ENCODE data around the gene LHPP.

LHPP gene

DNA sequence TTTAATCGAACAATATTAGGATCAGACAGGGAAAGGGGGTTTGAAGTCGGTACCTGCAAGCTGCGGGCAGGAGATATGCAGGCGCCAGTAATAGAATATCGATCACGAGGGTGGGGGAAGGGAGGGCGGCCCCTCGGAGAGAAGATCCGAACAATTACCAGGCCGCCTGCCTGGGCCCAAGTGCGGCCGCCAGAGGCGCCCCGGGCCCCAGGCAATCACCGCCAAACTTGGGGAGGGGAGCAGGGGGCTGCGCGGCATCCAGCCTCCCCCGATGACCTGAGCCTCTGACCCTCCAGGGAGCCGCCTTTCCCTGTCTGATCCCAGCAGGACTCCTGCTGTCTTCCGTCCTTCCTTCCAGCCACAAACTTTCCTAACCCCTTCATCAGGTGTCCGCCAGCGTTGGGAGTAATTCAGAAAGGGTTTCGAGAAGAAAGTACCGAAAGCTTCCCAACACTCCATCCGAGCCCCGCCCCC is 12.9 kb upstream of the LHPP start:
- DNase-seq, result no peak

GRCh38 chr10:124449170-124450011 is 12.2 kb upstream of the LHPP start:
- no peak for DNase-seq

- DNase-seq, result no peak
These were observed 11.4 kb upstream of the LHPP start, which contains the start of gene NKX1-2 for GRCh38 chr10:124450012-124450782. Gene NKX1-2, minus strand, starts transcription at chr10:124450035. Its CDS starts 92 bp downstream, at chr10:124449943.

DNA sequence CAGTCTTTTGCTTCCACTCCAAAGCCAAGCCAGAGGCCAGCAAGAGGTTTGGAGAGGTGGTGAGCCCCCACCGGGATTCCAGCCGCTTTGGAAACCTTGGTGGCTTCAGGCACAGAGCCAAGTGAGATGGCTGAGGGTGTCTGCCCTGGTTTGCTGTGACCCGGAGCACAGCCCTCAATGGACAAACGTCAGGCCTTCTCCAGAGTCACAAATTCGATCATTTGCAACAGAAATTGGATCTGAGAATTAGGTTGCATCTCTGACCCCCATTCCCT is 10.9 kb upstream of the LHPP start:
- DNase-seq, result no peak

- no peak for DNase-seq
These were observed 10.3 kb upstream of the LHPP start for GRCh38 chr10:124451276-124451675.

- no peak for DNase-seq
These were observed 7.5 kb upstream of the LHPP start for GRCh38 chr10:124453960-124454610.

DNA sequence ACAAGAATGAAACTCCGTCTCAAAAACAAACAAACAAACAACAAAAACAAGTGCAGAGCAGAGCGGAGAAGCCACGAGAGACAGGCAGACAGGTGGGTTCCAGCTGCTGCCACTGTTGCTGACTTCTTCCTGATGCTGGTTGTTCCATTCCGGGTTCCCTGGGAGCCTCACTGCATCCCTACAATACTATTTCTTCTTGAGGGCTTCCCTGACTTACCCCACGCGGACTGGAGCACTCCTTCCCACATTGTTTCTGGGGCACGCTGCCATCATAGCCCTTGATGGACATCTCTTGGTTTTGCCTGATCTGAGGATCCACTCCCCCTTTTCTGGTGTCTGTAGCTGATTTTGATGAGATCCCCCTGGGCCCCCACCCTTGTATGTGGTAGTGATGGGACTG is 6.2 kb upstream of the LHPP start:
- DNase-seq, result no peak

GRCh38 chr10:124458473-124458872 is 3.1 kb upstream of the LHPP start:
- DNase-seq, result no peak

- DNase-seq, result no peak
These were observed 2.7 kb upstream of the LHPP start for GRCh38 chr10:124458889-124459288.

- no peak for DNase-seq
These were observed 2.2 kb upstream of the LHPP start for GRCh38 chr10:124459395-124459794.

GRCh38 chr10:124460144-124460543 is 1.5 kb upstream of the LHPP start:
- no peak for DNase-seq

GRCh38 chr10:124462348-124462695 is 699 bp downstream of the LHPP start:
- no peak for DNase-seq

GRCh38 chr10:124464028-124464965 is 2.7 kb downstream of the LHPP start:
- DNase-seq, result no peak

DNA sequence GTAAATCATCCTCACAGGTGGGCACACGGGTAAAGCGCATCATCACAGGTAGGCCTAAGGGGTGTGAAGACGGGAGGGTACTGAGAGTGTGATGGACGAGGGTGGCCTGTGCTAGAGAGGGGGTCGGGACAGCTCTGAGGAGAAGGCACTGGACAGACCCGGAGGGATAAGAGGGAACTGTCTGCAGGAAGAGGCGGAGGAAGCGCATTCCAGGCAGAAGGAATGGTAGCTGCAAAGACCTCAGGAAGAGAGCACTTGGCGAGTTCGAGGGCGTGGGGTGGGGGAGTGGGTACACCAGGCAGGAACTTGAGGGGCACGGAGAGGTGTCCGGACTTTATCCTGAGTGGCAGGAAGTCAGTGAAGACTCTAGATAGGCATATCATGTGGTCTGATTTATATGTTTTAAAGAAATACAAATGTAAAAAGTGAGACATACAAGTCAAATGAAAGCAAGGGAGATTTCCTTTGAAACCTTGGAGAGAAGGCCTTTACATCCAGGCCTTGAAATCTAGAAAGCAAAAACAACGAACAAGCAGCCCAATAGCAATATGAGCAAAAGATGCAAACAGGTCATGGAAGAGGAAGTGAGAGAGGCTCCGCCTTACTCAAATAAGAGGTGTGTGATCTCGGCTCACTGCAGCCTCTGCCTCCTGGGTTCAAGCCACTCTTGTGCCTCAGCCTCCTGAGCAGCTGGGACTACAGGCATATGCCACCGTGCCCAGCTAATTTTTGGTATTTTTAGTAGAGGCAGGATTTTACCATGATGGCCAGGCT is 3.6 kb downstream of the LHPP start:
- DNase-seq, result no peak

- no peak for DNase-seq
These were observed 4.3 kb downstream of the LHPP start for GRCh38 chr10:124465777-124466488.

DNA sequence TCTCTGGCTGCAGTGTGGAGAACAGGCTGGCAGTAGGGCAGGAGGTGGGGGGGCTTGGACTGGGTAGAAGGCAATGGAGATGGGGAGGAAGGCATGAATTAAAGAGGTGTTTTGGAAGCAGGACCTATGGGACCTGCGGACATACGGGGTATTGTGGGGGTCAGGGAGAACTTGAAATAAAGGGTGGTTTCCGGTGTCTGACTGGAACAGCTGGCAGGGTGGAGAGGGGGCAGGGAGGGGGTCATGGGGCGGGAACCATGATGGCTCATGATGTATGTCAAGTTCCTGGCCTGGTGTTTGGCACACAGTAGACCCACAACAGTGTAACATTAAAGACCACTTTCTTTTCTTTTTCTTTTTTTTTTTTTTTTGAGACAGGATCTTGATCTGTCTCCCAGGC is 5.5 kb downstream of the LHPP start:
- DNase-seq, result no peak

DNA sequence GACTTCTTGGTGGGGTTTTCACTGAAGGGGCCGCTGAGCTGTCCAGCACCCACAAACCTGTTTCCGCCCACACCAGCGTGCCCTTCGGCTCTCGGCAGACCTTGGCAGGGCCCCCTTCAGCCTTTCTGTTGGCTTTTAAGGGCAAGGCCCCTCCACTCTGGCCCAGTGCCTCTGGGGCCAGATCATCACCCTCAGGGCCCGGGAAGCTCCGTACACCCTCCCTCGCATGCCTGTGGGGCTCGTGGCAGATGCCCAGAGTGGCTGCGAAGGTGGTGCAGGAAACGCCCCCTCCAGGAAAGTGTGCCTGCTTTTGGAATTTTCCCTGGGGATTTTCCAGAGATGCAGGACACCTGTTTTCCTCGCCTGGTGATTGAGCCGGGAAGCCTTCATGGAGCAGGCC is 7.0 kb downstream of the LHPP start:
- DNase-seq, result no peak

- no peak for DNase-seq
These were observed 8.4 kb downstream of the LHPP start for GRCh38 chr10:124469956-124470484.

DNA sequence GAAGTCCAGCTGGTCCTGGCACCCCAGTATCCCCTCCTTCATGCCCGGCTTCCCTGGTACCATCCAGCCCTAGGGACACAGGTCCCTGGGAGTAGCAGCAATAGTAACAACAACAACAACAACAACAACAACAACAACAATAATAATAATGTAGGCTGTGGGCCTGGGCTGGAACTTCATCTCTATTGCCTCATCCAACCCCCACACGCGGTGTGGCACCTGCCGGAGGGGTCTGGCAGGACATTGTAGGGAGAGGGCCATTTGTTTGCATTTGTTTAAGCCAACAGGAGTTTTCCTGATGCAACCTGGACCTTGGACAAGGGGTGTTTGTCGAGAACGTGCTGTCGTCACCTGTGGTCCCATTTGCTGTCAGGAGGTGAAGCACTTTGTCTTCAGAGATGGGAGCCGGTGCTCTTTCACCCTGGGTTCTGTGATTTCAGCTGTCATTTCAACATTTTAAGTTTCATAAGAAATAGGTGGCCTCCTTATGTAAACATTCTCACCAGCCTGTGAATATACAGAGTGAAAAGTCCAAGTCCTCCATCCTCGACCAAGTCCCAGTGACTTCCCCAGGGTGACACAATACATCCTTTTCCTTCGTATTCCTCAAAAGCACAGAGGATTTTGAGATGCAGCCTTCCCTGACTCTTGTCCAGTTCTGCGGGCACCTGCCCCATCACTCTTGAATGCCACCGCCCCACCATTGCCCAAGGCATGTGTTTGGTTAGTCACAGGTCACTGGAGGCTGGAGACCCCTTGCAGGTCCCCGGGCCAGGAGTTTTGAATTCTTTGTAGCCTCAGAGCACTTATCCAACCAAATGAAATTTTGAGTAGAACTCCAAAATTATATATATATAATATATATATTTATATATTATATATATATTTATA is 9.2 kb downstream of the LHPP start:
- DNase-seq, result no peak

GRCh38 chr10:124472071-124472470 is 10.4 kb downstream of the LHPP start:
- no peak for DNase-seq

All from activated CD8-positive, alpha-beta memory T cell treated with anti-CD3 and anti-CD28 coated beads, Interleukin-2, amount 50 U/mL, for 4 hours (primary cell).